Measurements from ENCODE around the gene DYNLRB2. TPM values are rescaled to one million over a fixed set of nuclear protein-coding genes. Genes with fewer than 3 reads are reported as not detected.

DYNLRB2 gene
- total and polyA plus RNA-seq, 9 of the 15 experiments (the other 6 are each of a cell fraction or from before 2014, with no cell fraction given), result not detected

DNA sequence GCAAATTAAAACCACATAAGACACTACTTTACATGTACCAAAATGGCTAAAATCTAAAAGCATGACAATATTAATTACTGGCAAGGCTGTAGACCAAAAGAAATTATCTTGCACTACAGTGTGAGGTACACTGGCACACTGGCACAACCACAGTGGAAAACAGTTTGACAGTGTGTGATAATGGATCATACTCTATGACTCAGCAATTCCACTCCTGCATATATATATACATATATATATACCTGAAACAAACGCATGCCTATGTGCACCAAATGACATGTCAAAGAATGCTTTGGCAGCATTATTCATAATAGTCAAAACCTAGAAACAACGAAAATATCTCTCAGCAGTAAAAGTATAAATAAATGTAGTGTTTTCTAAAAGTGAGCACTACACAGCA is 4.6 kb upstream of the DYNLRB2 start (continued):
- no peak for TF ChIP-seq GATA2 (CRISPR knock-in tag; IDR thresholded peaks at IDR 0.05)
- TF ChIP-seq ZNF212 (CRISPR knock-in tag; IDR thresholded peaks at IDR 0.05), result no peak
- no peak for TF ChIP-seq TEAD4 (IDR thresholded peaks at IDR 0.05; ENCODE audit: low read length)
- no peak for TF ChIP-seq TEAD4 (CRISPR knock-in tag; IDR thresholded peaks at IDR 0.05; ENCODE audit: borderline replicate concordance)
- TF ChIP-seq SMARCE1 (IDR thresholded peaks at IDR 0.05), result no peak

GRCh38 chr16:80541306-80541694 is 507 bp downstream of the DYNLRB2 start:
- intact Hi-C loops (cut with micrococcal nuclease) (no loop called here), in situ Hi-C loops (cut with MboI) (loop anchor here (25.0 kb wide), 1 partner anchor 1196 kb away; no protein-coding TSS in a partner anchor)
- TF ChIP-seq YY1 (IDR thresholded peaks at IDR 0.05; ENCODE audit: borderline replicate concordance in 1 of 3, control insufficient read depth in 1 of 3, extremely low read depth in 1 of 3, insufficient read depth in 3 of 3, insufficient read length in 1 of 3, insufficient replicate concordance in 2 of 3, low read depth in 1 of 3, low read length in 2 of 3), result no peak
- TF ChIP-seq, protein P1, sequence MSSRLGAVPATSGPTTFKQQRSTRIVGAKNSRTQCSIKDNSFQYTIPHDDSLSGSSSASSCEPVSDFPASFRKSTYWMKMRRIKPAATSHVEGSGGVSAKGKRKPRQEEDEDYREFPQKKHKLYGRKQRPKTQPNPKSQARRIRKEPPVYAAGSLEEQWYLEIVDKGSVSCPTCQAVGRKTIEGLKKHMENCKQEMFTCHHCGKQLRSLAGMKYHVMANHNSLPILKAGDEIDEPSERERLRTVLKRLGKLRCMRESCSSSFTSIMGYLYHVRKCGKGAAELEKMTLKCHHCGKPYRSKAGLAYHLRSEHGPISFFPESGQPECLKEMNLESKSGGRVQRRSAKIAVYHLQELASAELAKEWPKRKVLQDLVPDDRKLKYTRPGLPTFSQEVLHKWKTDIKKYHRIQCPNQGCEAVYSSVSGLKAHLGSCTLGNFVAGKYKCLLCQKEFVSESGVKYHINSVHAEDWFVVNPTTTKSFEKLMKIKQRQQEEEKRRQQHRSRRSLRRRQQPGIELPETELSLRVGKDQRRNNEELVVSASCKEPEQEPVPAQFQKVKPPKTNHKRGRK (tag; IDR thresholded peaks at IDR 0.05), result peak; percentile 93
- no peaks in the 10 kb centered on the region for H3K27me3 ChIP-seq (ENCODE audit: control insufficient read depth in 2 of 2, insufficient read depth in 2 of 2, low read length in 2 of 2)
- 0% methylated on average over 5 of the region's 6 CpGs for WGBS (ENCODE audit: insufficient coverage, low coverage, missing lambda C conversion rate)
- no TSS peak for BruUV-seq (replicated peaks)
- H3K4me3 ChIP-seq, result peak overlapping the region; percentile 28
- H3K4me1 ChIP-seq (replicated peaks in 1 of 2; ENCODE audit: control insufficient read depth in 2 of 2, insufficient read depth in 2 of 2, low read length in 2 of 2), result peaks cover 0 to 8% of the 10 kb centered on the region in 2 experiments; a peak in 2 of 5 replicates
- FAIRE-seq, result no peak
- H3K36me3 ChIP-seq (ENCODE audit: control insufficient read depth, insufficient read depth, low read length), result no peaks in the 10 kb centered on the region
- ATAC-seq, result no peak
- DNase-seq (ENCODE audit: extremely low read depth in 1 of 4, low spot score in 3 of 4), result no peak
- H3K9me1 ChIP-seq (ENCODE audit: control insufficient read depth, insufficient read depth, low read length), result no peaks in the 10 kb centered on the region
- H3K4me2 ChIP-seq (ENCODE audit: insufficient read depth, low read length), result peak overlapping the region; percentile 89
- ChIA-PET CTCF (ENCODE audit: low intra/inter-chr PET ratio) (no interaction called here), POLR2A (no interaction called here)
- no peak overlapping the region for H3K9ac ChIP-seq (ENCODE audit: insufficient read depth in 1 of 2, low read depth in 2 of 2, low read length in 2 of 2)
- no peaks in the 10 kb centered on the region; the same call in 1 of the 2 replicates for H3K9me3 ChIP-seq (replicated peaks; ENCODE audit: control insufficient read depth, insufficient read depth, low read depth, low read length)
- H4K20me1 ChIP-seq (replicated peaks; ENCODE audit: control insufficient read depth, insufficient read depth, low read length), result no peaks in the 10 kb centered on the region
- no peak overlapping the region for H3K27ac ChIP-seq (ENCODE audit: extremely low read depth, low read depth, low read length)
- peak overlapping the region; percentile 87 for H2AFZ ChIP-seq (ENCODE audit: low read depth, low read length)
- H3K79me2 ChIP-seq (ENCODE audit: control insufficient read depth, insufficient read depth, low read length), result no peaks in the 10 kb centered on the region
